IPS DF 19.7 (cell line): ENCODE results near the gene GLE1.
A peak's percentile ranks its signal among the peaks of the same experiment; 100 is the strongest.
"Not testable (repeated sequence)": the region's sequence is repeated elsewhere in the genome, so short reads cannot be mapped to it uniquely, and the experiment has no call there.

Experiments used
- DNase-seq: peaks from one replicate; pipeline ENCODE4 v3.0.0-alpha.2; 2013; ENCODE audit warnings: low read depth, low spot score

GLE1 gene

GRCh38 chr9:128552153-128552743 lies 47.7 kb downstream of the GLE1 start, which contains the start of gene SPTAN1:
SPTAN1 (plus strand) TSS chr9:128552587; CDS start chr9:128566741, 14,154 bp downstream.
- DNase-seq = peak; percentile 57

GRCh38 chr9:128552744-128553440 lies 48.4 kb downstream of the GLE1 start:
- DNase-seq = no peak

- DNase-seq = no peak
These were observed 49.2 kb downstream of the GLE1 start for GRCh38 chr9:128553728-128554127.

GRCh38 chr9:128554155-128554862 lies 49.8 kb downstream of the GLE1 start:
- no peak for DNase-seq

GRCh38 chr9:128555180-128555721 lies 50.7 kb downstream of the GLE1 start:
- DNase-seq = no peak

GRCh38 chr9:128556276-128556675 lies 51.8 kb downstream of the GLE1 start:
- no peak for DNase-seq

- no peak for DNase-seq
These were observed 52.6 kb downstream of the GLE1 start for GRCh38 chr9:128556926-128557634.

GRCh38 chr9:128558431-128559310 lies 54.2 kb downstream of the GLE1 start:
- DNase-seq = no peak

GRCh38 chr9:128565578-128565977 lies 61.1 kb downstream of the GLE1 start:
- DNase-seq = no peak

GRCh38 chr9:128568470-128569078 lies 64.1 kb downstream of the GLE1 start:
- no peak for DNase-seq

- DNase-seq = no peak
These were observed 71.0 kb downstream of the GLE1 start for GRCh38 chr9:128575469-128575868.

- no peak for DNase-seq
These were observed 71.4 kb downstream of the GLE1 start for GRCh38 chr9:128575916-128576315.

- no peak for DNase-seq
These were observed 72.7 kb downstream of the GLE1 start for GRCh38 chr9:128577206-128577605.

GRCh38 chr9:128579194-128579593 lies 74.7 kb downstream of the GLE1 start:
- no peak for DNase-seq

- no peak for DNase-seq
These were observed 76.2 kb downstream of the GLE1 start for GRCh38 chr9:128580731-128581130.

GRCh38 chr9:128585155-128585554 lies 80.6 kb downstream of the GLE1 start:
- DNase-seq = not testable (repeated sequence)

- not testable (repeated sequence) for DNase-seq
These were observed 82.4 kb downstream of the GLE1 start for GRCh38 chr9:128586934-128587333.

- no peak for DNase-seq
These were observed 82.9 kb downstream of the GLE1 start for GRCh38 chr9:128587453-128587852.

- no peak for DNase-seq
These were observed 84.2 kb downstream of the GLE1 start for GRCh38 chr9:128588581-128589233.
